HepG2 (cell line): ENCODE measurements around the gene RPL38. TPM values are rescaled to one million over a fixed set of nuclear protein-coding genes. Genes with fewer than 3 reads are reported as not detected.

Source experiments
- CSRNP1 ChIP-seq: sonication (generic); formaldehyde crosslinking; IDR thresholded peaks from 2 replicates; pipeline ENCODE4 v1.8.1; 2023; ENCODE audit warnings: mild to moderate bottlenecking, missing genetic modification reagents
- CSRNP2 ChIP-seq: sonication (generic); formaldehyde crosslinking; conservative IDR thresholded peaks from 2 replicates; pipeline ENCODE4 v1.8.0; 2022; ENCODE audit warnings: low read depth, missing genetic modification reagents
- CTCF ChIP-seq: sonication (generic); formaldehyde crosslinking; IDR thresholded peaks from 2 replicates; pipeline ENCODE4 v1.5.0; 2020; ENCODE audit warnings: mild to moderate bottlenecking, missing genetic modification reagents, moderate library complexity
- ETV6 ChIP-seq: sonication (generic); formaldehyde crosslinking; conservative IDR thresholded peaks from 2 replicates; pipeline ENCODE4 v1.4.0; 2020; ENCODE audit warnings: missing genetic modification reagents
- FOXA3 ChIP-seq: IDR thresholded peaks from 2 replicates; pipeline ENCODE4 v1.6.1; 2016; ENCODE audit warnings: missing genetic modification reagents, missing compliant biosample characterization
- HNF1B ChIP-seq: sonication (generic); formaldehyde crosslinking; IDR thresholded peaks from 2 replicates; pipeline ENCODE4 v1.5.1; 2020; ENCODE audit warnings: mild to moderate bottlenecking, moderate library complexity, missing genetic modification reagents
- MED8 ChIP-seq: sonication (generic); formaldehyde crosslinking; IDR thresholded peaks from 2 replicates; pipeline ENCODE4 v1.8.1; 2023; ENCODE audit warnings: mild to moderate bottlenecking, missing genetic modification reagents; ENCODE audit not compliant: insufficient replicate concordance
- MZF1 ChIP-seq: sonication (generic); formaldehyde crosslinking; IDR thresholded peaks from 2 replicates; pipeline ENCODE4 v1.8.1; 2023; ENCODE audit warnings: mild to moderate bottlenecking, missing genetic modification reagents, borderline replicate concordance
- NFRKB ChIP-seq: fragments of 450-650 bp; IDR thresholded peaks from 2 replicates; pipeline ENCODE4 v1.6.1; 2017
- PAX8 ChIP-seq: sonication (generic); formaldehyde crosslinking; IDR thresholded peaks from 2 replicates; pipeline ENCODE4 v1.8.0; 2022; ENCODE audit warnings: mild to moderate bottlenecking, missing genetic modification reagents, borderline replicate concordance
- PTBP1 ChIP-seq: fragments of 200-400 bp; formaldehyde crosslinking; IDR thresholded peaks from 2 replicates; pipeline ENCODE4 v1.6.1; 2018; ENCODE audit warnings: low read length, low read depth; ENCODE audit not compliant: poor library complexity, severe bottlenecking
- SETDB1 ChIP-seq: sonication (generic); formaldehyde crosslinking; IDR thresholded peaks from 2 replicates; pipeline ENCODE4 v1.5.1; 2020; ENCODE audit warnings: missing genetic modification reagents, mild to moderate bottlenecking, borderline replicate concordance
- SMARCC2 ChIP-seq: fragments of 450-650 bp; IDR thresholded peaks from 2 replicates; pipeline ENCODE4 v1.6.1; 2017; ENCODE audit warnings: antibody characterized with exemption, mild to moderate bottlenecking
- SMC3 ChIP-seq: IDR thresholded peaks from 2 replicates; pipeline ENCODE4 v1.6.1; 2011; ENCODE audit warnings: low read length, improper control_type of control experiment
- SRSF9 ChIP-seq: fragments of 200-400 bp; formaldehyde crosslinking; IDR thresholded peaks from 2 replicates; pipeline ENCODE4 v1.6.1; 2018; ENCODE audit warnings: borderline replicate concordance, mild to moderate bottlenecking, low read depth, low read length; ENCODE audit not compliant: insufficient read depth, poor library complexity, severe bottlenecking
- XRCC5 ChIP-seq: fragments of 200-400 bp; formaldehyde crosslinking; optimal IDR thresholded peaks from 2 replicates; pipeline ENCODE3; 2017; ENCODE audit warnings: mild to moderate bottlenecking, low read length
- ZNF17 ChIP-seq: sonication (generic); formaldehyde crosslinking; IDR thresholded peaks from 2 replicates; pipeline ENCODE4 v1.5.0; 2020; ENCODE audit warnings: mild to moderate bottlenecking, missing genetic modification reagents
- ZNF432 ChIP-seq: sonication (generic); formaldehyde crosslinking; IDR thresholded peaks from 2 replicates; pipeline ENCODE4 v1.5.0; 2020; ENCODE audit warnings: missing genetic modification reagents, mild to moderate bottlenecking, borderline replicate concordance
- ZNF501 ChIP-seq: sonication (generic); formaldehyde crosslinking; IDR thresholded peaks from 2 replicates; pipeline ENCODE4 v1.5.1; 2020; ENCODE audit warnings: mild to moderate bottlenecking, moderate library complexity, missing genetic modification reagents
- ZNF629 ChIP-seq: sonication (generic); formaldehyde crosslinking; conservative IDR thresholded peaks from 2 replicates; pipeline ENCODE4 v1.5.0; 2020; ENCODE audit warnings: missing genetic modification reagents
- ZNF768 ChIP-seq: sonication (generic); formaldehyde crosslinking; IDR thresholded peaks from 2 replicates; pipeline ENCODE4 v1.4.0; 2020; ENCODE audit warnings: missing genetic modification reagents
- polyA plus RNA-seq, 8 experiments: library from polyadenylated mRNA; depleted of rRNA in 3 of 8; stranded (reverse) in 7 of 8; unstranded in 1 of 8; fragments of >200 nt; fragmentation: Illumina TruSeq in 4 of 8; extraction: Trizol in 4 of 8; gene quantifications; 2 replicates each; pipeline versions ENCODE4 v1.2.1 to v1.2.3, GENCODE V29; 2011 to 2016; ENCODE audit warnings: low read depth in 4 of 8, missing spikeins in 1 of 8, mixed read lengths in 1 of 8; ENCODE audit not compliant: insufficient read depth in 1 of 8
- total RNA-seq, 5 experiments: library from RNA; depleted of rRNA; stranded (reverse); fragments of >200 nt; fragmentation: Illumina TruSeq; extraction: Trizol; gene quantifications; 2 replicates each; pipeline ENCODE4 v1.2.3, GENCODE V29; 2016; ENCODE audit warnings: low read depth in 1 of 5

RPL38 gene
- total and polyA plus RNA-seq, 2 of the 13 experiments (the other 11 are each of a cell fraction or from before 2014, with no cell fraction given), result 2,370 to 2,372 TPM

GRCh38 chr17:74176546-74177001 lies 26.9 kb upstream of the RPL38 start (continued):
- TF ChIP-seq XRCC5 (peak; percentile 56), CSRNP1 (CRISPR knock-in tag) (no peak), PAX8 (CRISPR knock-in tag) (no peak), SRSF9 (no peak), MZF1 (no peak), MED8 (no peak), SMC3 (peak; percentile 87), SMARCC2 (no peak), CTCF (CRISPR knock-in tag) (peak; percentile 90), PTBP1 (no peak), ZNF17 (CRISPR knock-in tag) (no peak), CSRNP2 (CRISPR knock-in tag) (no peak), ETV6 (CRISPR knock-in tag) (no peak), FOXA3 (CRISPR knock-in tag) (no peak), ZNF768 (CRISPR knock-in tag) (no peak), NFRKB (no peak), ZNF501 (0 out of 2 replicates have a peak, but pooled peaks have one; percentile 37), SETDB1 (CRISPR knock-in tag) (no peak), HNF1B (peak; percentile 62; the same call in 1 of the 2 replicates), ZNF432 (CRISPR knock-in tag) (no peak), ZNF629 (CRISPR knock-in tag) (peak; percentile 77)
